ENCODE data around the gene KCNJ15. TPM values are rescaled to one million over a fixed set of nuclear protein-coding genes. Genes with fewer than 3 reads are reported as not detected.

KCNJ15 gene
- total RNA-seq, 1 donor from 2014 or later: 0.97 TPM

- Mint-ChIP-seq H3K9me3 (ENCODE audit: unreplicated experiment) (no peaks in the 10 kb centered on the region), H3K36me3 (ENCODE audit: low read depth, unreplicated experiment) (no peaks in the 10 kb centered on the region), H3K4me1 (ENCODE audit: unreplicated experiment) (peaks cover 7% of the 10 kb centered on the region), H3K27ac (ENCODE audit: unreplicated experiment) (no peak overlapping the region), H3K27me3 (ENCODE audit: unreplicated experiment) (no peaks in the 10 kb centered on the region), H3K4me3 (ENCODE audit: unreplicated experiment) (no peak overlapping the region)
- TF ChIP-seq, protein P1, sequence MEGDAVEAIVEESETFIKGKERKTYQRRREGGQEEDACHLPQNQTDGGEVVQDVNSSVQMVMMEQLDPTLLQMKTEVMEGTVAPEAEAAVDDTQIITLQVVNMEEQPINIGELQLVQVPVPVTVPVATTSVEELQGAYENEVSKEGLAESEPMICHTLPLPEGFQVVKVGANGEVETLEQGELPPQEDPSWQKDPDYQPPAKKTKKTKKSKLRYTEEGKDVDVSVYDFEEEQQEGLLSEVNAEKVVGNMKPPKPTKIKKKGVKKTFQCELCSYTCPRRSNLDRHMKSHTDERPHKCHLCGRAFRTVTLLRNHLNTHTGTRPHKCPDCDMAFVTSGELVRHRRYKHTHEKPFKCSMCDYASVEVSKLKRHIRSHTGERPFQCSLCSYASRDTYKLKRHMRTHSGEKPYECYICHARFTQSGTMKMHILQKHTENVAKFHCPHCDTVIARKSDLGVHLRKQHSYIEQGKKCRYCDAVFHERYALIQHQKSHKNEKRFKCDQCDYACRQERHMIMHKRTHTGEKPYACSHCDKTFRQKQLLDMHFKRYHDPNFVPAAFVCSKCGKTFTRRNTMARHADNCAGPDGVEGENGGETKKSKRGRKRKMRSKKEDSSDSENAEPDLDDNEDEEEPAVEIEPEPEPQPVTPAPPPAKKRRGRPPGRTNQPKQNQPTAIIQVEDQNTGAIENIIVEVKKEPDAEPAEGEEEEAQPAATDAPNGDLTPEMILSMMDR (IDR thresholded peaks at IDR 0.05; ENCODE audit: unreplicated experiment): no peak
- no peak for DNase-seq (ENCODE audit: low spot score)
Observed at GRCh38 chr21:38239672-38240071, 17.1 kb upstream of the KCNJ15 start.

DNA sequence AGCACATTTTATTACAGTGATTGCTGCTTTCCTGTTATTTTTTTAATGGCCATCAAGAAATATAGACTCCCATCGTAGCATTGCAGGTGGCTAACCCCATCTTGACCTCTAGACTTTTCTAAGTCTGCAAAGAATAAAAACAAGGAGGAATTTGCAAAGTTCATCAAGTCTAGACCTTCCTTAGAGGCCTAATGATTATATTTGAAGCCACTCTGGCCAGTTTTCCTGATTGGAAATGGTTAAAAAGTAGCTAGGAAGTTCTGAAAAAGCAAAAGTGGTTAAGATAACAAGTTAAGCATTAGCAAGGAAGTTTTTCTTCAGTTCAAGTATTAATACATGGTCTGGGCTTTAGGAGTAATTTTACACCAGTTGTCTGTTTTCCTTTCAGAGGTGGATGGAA is 16.7 kb upstream of the KCNJ15 start:
- Mint-ChIP-seq H3K4me1 (ENCODE audit: unreplicated experiment) (peaks cover 7% of the 10 kb centered on the region), H3K27me3 (ENCODE audit: unreplicated experiment) (no peaks in the 10 kb centered on the region), H3K36me3 (ENCODE audit: low read depth, unreplicated experiment) (no peaks in the 10 kb centered on the region), H3K9me3 (ENCODE audit: unreplicated experiment) (no peaks in the 10 kb centered on the region), H3K4me3 (ENCODE audit: unreplicated experiment) (no peak overlapping the region), H3K27ac (ENCODE audit: unreplicated experiment) (no peak overlapping the region)
- TF ChIP-seq, protein P1 (IDR thresholded peaks at IDR 0.05; ENCODE audit: unreplicated experiment): no peak
- DNase-seq (ENCODE audit: low spot score): no peak

DNA sequence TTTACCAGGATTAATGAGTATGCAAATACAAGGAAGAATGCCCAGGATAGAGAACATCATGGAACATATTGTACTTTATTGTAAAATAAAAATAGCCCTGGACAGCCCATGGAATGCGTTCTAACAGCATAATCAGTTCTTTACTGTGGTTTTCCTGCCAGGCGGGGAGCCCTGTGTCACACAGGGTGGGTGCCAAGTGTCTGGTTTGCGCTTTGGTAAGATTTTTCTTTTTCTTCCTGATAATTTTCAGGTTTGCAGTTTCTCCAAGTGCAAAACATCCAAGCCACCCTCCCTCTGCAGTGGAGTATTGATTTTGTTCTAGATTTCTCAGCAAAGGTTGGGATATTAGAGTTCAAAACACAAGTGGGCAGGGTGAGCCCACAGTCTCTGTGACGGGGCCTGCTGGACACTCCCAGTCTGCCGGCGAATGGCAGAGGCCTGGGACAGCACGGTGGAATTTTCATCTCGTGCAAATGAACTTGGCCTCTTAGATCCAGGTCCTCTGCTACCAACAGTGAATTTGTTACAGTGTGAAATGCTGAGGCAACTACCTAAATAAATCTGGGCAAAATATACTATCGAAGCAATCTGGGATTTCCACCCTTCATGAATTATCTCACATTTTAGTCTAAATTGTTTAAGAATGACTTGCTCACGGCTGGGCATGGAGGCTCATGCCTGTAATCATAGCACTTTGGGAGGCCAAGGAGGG is 15.6 kb upstream of the KCNJ15 start:
- TF ChIP-seq, protein P1 (IDR thresholded peaks at IDR 0.05; ENCODE audit: unreplicated experiment): no peak
- Mint-ChIP-seq H3K27ac (ENCODE audit: unreplicated experiment) (no peak overlapping the region), H3K4me1 (ENCODE audit: unreplicated experiment) (peaks cover 7% of the 10 kb centered on the region)

DNA sequence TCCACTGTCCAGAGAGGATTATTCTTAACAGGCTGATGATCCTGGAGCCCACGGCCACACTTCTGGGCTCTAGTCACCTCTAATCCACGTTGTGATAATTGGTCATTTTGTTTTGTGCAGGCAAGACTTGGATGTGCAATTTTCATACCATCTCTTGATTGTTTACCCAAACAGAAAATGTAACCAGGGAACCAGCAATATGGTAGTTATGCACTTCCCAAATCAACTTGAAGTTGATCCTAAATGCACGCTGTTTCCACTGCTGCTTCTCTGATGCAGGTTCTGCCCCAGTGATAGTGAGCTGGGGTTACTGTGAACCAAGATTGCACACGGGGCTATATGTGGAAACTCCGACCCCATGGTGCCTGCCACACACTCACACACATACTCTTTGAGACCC is 14.7 kb upstream of the KCNJ15 start:
- TF ChIP-seq, protein P1 (IDR thresholded peaks at IDR 0.05; ENCODE audit: unreplicated experiment): no peak
- Mint-ChIP-seq H3K27me3 (ENCODE audit: unreplicated experiment) (no peaks in the 10 kb centered on the region), H3K27ac (ENCODE audit: unreplicated experiment) (no peak overlapping the region), H3K9me3 (ENCODE audit: unreplicated experiment) (no peaks in the 10 kb centered on the region), H3K4me1 (ENCODE audit: unreplicated experiment) (peaks cover 7% of the 10 kb centered on the region), H3K4me3 (ENCODE audit: unreplicated experiment) (no peak overlapping the region), H3K36me3 (ENCODE audit: low read depth, unreplicated experiment) (no peaks in the 10 kb centered on the region)
- no peak for DNase-seq (ENCODE audit: low spot score)

More for the DNA sequence above, 15.6 kb upstream of the KCNJ15 start:
- Mint-ChIP-seq H3K27me3 (ENCODE audit: unreplicated experiment) (no peaks in the 10 kb centered on the region), H3K9me3 (ENCODE audit: unreplicated experiment) (no peaks in the 10 kb centered on the region), H3K36me3 (ENCODE audit: low read depth, unreplicated experiment) (no peaks in the 10 kb centered on the region), H3K4me3 (ENCODE audit: unreplicated experiment) (no peak overlapping the region)
- no peak for DNase-seq (ENCODE audit: low spot score)

DNA sequence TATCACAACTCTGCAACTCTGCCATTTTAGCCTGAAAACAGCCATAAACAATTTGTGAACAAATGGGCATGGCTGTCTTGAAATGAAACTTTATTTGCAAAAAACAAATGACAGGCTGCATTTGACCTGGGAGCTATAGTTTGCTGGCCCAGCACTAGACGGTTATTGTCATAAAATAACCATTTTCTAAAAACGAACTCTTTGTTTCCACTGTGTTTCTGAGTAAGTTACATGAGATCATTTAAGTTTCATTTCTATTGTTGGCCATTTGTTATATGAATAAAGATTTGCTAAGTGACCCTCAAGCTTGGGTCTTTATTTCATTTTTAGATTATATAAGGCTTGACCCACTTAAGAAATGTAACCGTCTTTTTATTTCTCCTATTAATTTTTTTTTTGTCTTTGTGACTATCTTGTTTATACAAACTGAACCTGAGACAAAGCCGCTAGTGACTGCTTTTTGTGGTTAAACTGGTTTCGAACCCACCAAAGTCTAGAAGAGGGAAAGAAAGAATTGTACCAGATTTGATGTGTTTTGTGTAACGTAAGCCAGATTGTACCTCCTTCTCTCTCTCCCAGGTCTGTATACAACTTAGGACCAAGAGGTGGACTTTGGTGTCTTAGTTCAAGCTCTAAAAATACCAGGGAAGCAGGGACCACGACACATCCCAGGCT is 12.9 kb upstream of the KCNJ15 start:
- Mint-ChIP-seq H3K27ac (ENCODE audit: unreplicated experiment) (no peak overlapping the region), H3K4me1 (ENCODE audit: unreplicated experiment) (peaks cover 1% of the 10 kb centered on the region), H3K9me3 (ENCODE audit: unreplicated experiment) (no peaks in the 10 kb centered on the region)

More for the DNA sequence above, 12.9 kb upstream of the KCNJ15 start:
- no peaks in the 10 kb centered on the region for H3K36me3 Mint-ChIP-seq (ENCODE audit: low read depth, unreplicated experiment)
- DNase-seq (ENCODE audit: low spot score): no peak
- TF ChIP-seq, protein P1 (IDR thresholded peaks at IDR 0.05; ENCODE audit: unreplicated experiment): no peak
- no peak overlapping the region for H3K4me3 Mint-ChIP-seq (ENCODE audit: unreplicated experiment)
- H3K27me3 Mint-ChIP-seq (ENCODE audit: unreplicated experiment): no peaks in the 10 kb centered on the region

Data from endothelial cell (in vitro differentiated cells).